ENCODE measurements around the gene PTPN2.

Gene PTPN2

GRCh38 chr18:12857215-12857905 is 26.7 kb downstream of the PTPN2 start:
- Mint-ChIP-seq H3K4me3 (peak overlapping the region; percentile 29), H3K36me3 (ENCODE audit: low read depth) (peaks cover 72% of the 10 kb centered on the region), H3K4me1 (ENCODE audit: low read depth) (peaks cover 67% of the 10 kb centered on the region), H3K27me3 (no peaks in the 10 kb centered on the region), H3K27ac (peak overlapping the region; percentile 72), H3K9me3 (no peaks in the 10 kb centered on the region)
- no peak for DNase-seq

GRCh38 chr18:12855916-12856315 is 28.1 kb downstream of the PTPN2 start:
- H3K27ac Mint-ChIP-seq = peak overlapping the region; percentile 55
- H3K9me3 Mint-ChIP-seq = no peaks in the 10 kb centered on the region
- H3K36me3 Mint-ChIP-seq (ENCODE audit: low read depth) = peaks cover 77% of the 10 kb centered on the region
- no peak overlapping the region for H3K4me3 Mint-ChIP-seq
- no peaks in the 10 kb centered on the region for H3K27me3 Mint-ChIP-seq
- no peak for DNase-seq
- peaks cover 53% of the 10 kb centered on the region for H3K4me1 Mint-ChIP-seq (ENCODE audit: low read depth)

DNA sequence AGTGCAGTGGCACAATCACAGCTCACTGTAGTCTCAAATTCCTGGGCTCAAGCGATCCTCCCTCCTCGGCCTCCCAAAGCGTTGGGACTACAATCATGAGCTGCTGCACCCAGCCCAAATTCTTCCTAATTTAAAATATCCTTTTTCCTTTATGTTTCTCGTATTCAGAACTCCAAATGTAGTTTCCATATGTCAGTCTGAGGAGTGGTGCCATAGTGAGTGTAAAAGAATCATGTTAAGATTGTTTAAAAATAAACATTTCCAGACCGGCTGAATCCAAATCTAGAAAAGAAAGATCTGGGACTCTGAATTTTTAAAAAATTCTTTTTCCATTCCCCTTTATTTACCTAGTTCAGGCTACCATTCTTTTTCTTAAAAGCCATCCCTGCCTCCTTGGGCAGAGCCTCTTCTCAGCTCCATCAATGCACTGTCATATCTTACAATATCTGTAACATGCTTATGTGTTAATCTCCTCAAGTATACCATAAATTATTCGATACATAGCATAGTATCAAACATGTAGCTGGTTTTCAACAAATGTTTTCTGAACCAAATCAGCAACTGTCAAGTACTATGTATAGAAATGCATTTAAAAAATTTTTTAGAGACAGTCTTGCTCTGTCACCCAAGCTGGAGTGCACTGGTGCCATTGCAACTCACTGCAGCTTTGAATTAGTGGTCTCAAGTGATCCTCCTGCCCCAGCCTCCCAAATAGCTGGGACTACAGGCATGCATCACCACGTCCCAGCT is 31.3 kb downstream of the PTPN2 start:
- Mint-ChIP-seq H3K4me3 (no peak overlapping the region), H3K36me3 (ENCODE audit: low read depth) (peaks cover 77% of the 10 kb centered on the region), H3K27me3 (no peaks in the 10 kb centered on the region), H3K27ac (no peak overlapping the region), H3K4me1 (ENCODE audit: low read depth) (peaks cover 48% of the 10 kb centered on the region), H3K9me3 (no peaks in the 10 kb centered on the region)
- no peak for DNase-seq

DNA sequence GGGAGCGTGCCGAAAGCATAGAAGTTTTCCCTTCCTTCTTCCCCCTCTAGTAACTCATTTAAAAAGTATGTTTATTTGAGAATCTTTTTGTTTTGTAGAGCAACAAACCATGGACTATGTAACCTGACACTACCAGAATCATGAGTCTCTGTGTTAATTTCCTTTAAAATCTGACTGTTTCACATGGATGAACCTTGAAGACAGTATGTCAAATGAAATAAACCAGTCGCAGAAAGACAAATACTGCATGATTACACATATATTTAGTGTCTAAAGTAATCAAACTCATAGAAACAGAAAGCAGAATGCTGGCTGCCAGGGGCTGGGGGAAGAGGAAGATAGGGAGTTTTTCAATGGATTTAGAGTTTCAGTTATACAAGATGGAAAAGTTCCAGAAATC is 32.3 kb downstream of the PTPN2 start:
- Mint-ChIP-seq H3K27ac (no peak overlapping the region), H3K36me3 (ENCODE audit: low read depth) (peaks cover 74% of the 10 kb centered on the region), H3K4me1 (ENCODE audit: low read depth) (peaks cover 46% of the 10 kb centered on the region)

DNA sequence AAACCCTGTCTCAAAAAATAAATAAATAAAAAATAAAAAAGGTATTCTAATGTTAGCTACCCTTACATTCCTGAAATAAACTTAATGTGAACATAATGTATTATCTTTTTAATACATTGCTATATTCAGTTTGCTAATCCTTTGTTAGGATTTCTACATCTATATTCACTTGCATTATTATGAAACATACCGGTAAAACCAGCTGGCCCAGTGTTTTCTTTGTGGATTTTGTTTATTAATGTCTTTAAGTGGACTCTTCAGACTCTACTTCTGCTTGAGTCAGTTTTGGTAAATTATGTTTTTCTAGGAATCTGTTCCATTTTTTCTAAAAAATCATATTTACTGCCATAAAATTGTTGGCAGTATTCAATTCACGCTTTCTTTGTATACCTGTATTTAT is 34.5 kb downstream of the PTPN2 start:
- no peaks in the 10 kb centered on the region for H3K9me3 Mint-ChIP-seq
- H3K27ac Mint-ChIP-seq = no peak overlapping the region
- H3K27me3 Mint-ChIP-seq = no peaks in the 10 kb centered on the region
- peaks cover 69% of the 10 kb centered on the region for H3K36me3 Mint-ChIP-seq (ENCODE audit: low read depth)
- no peak for DNase-seq
- peaks cover 52% of the 10 kb centered on the region for H3K4me1 Mint-ChIP-seq (ENCODE audit: low read depth)
- H3K4me3 Mint-ChIP-seq = no peak overlapping the region

More for the DNA sequence above, 32.3 kb downstream of the PTPN2 start:
- no peak for DNase-seq
- H3K9me3 Mint-ChIP-seq = no peaks in the 10 kb centered on the region
- H3K27me3 Mint-ChIP-seq = no peaks in the 10 kb centered on the region
- no peak overlapping the region for H3K4me3 Mint-ChIP-seq

DNA sequence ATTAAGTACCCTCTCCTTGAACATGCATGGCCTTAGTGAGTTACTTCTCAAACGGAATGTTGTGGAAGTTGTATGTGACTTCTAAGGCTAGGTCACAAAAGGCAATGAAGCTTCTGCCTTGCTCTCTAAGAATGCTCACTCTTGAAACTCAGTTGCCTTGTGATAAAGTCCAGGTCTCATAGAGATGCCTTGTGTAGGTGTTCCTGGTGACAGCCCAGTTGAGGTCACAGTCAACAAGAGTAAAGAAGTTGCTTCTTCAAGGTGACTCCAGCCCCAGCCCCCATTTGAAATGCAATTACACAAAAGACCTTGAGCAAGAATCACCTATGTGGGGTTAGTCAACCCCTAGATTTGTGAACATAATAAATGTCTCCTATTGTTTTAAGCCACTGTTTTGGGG is 35.6 kb downstream of the PTPN2 start:
- Mint-ChIP-seq H3K27me3 (no peaks in the 10 kb centered on the region), H3K4me1 (ENCODE audit: low read depth) (peaks cover 55% of the 10 kb centered on the region), H3K9me3 (no peaks in the 10 kb centered on the region), H3K36me3 (ENCODE audit: low read depth) (peaks cover 65% of the 10 kb centered on the region), H3K27ac (peak overlapping the region; percentile 40), H3K4me3 (no peak overlapping the region)
- no peak for DNase-seq

GRCh38 chr18:12844391-12844790 is 39.6 kb downstream of the PTPN2 start:
- H3K27ac Mint-ChIP-seq = peak overlapping the region; percentile 70
- DNase-seq = no peak
- H3K4me3 Mint-ChIP-seq = peak overlapping the region; percentile 32
- H3K36me3 Mint-ChIP-seq (ENCODE audit: low read depth) = peaks cover 67% of the 10 kb centered on the region
- no peaks in the 10 kb centered on the region for H3K27me3 Mint-ChIP-seq
- no peaks in the 10 kb centered on the region for H3K9me3 Mint-ChIP-seq
- H3K4me1 Mint-ChIP-seq (ENCODE audit: low read depth) = peaks cover 89% of the 10 kb centered on the region

GRCh38 chr18:12843420-12844350 is 40.4 kb downstream of the PTPN2 start:
- Mint-ChIP-seq H3K4me3 (no peak overlapping the region), H3K4me1 (ENCODE audit: low read depth) (peaks cover 88% of the 10 kb centered on the region), H3K27me3 (no peaks in the 10 kb centered on the region), H3K36me3 (ENCODE audit: low read depth) (peaks cover 61% of the 10 kb centered on the region), H3K9me3 (no peaks in the 10 kb centered on the region), H3K27ac (peak overlapping the region; percentile 70)
- no peak for DNase-seq

DNA sequence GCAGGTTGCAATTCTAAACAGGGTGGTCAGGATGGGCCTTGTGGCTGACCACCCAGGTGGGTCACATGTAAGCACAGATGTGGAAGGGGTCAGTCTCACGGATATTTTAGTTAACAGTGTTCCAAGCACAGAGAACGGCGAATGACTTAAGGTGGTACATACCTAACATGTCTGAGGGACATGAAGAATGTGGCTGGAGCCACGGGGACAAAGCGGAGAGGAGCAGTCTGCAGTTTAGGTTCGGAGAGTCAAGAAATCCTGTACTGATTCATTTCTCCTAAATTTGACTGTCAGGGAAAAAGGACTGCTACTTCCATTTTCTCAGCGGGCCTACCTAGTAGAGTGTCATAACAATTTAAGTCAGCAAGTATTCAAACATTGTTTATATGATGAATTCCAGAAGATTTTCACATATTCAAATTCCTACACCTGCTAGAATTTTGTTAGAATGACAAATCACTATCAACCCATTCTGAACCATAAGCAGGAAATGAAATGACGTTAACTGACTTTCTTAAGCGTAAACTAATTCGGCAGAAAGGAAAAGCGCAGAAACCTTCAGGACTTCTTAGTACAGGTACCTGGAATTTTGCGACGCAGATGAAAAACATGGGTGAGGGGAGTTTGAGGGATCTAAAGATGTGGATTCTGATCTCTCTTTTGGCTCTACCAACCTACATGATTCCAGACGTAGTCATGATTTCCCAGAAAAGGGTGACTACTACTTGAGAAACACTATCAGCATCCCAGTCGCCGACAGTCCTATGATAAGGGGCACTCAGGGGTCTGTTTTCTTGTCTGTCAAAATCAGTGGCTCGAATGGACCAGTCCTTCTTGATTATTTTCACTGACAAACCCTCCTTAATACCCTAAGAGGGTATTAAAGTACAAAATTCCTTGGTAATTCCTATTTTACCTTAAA is 41.3 kb downstream of the PTPN2 start:
- Mint-ChIP-seq H3K27me3 (no peaks in the 10 kb centered on the region), H3K4me1 (ENCODE audit: low read depth) (peaks cover 89% of the 10 kb centered on the region), H3K9me3 (no peaks in the 10 kb centered on the region), H3K36me3 (ENCODE audit: low read depth) (peaks cover 56% of the 10 kb centered on the region), H3K27ac (peak overlapping the region; percentile 70), H3K4me3 (no peak overlapping the region)
- DNase-seq = no peak

DNA sequence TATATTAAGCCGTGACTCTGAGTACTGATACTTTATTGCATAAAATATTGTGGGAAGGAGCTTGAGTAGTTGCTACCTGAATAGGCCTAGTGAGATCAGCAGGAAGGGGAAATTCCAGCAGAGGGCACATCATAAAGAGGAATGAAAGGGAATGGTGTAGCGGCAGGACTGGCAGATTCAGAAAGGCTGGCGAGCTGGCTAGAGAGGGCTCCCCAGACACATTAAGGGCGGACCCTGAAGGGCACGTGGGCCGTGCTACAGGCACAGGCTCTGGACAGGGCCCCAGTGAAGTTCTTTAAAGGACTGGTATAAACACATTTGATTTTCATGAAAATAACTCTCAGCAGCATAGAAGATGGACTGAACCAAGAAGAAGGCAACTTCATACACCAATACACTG is 43.0 kb downstream of the PTPN2 start:
- peak overlapping the region; percentile 99 for H3K27ac Mint-ChIP-seq
- no peak overlapping the region for H3K4me3 Mint-ChIP-seq
- peaks cover 90% of the 10 kb centered on the region for H3K4me1 Mint-ChIP-seq (ENCODE audit: low read depth)
- no peaks in the 10 kb centered on the region for H3K27me3 Mint-ChIP-seq
- no peaks in the 10 kb centered on the region for H3K9me3 Mint-ChIP-seq
- no peak for DNase-seq
- peaks cover 50% of the 10 kb centered on the region for H3K36me3 Mint-ChIP-seq (ENCODE audit: low read depth)

GRCh38 chr18:12840382-12840781 is 43.7 kb downstream of the PTPN2 start:
- H3K9me3 Mint-ChIP-seq = no peaks in the 10 kb centered on the region
- H3K27me3 Mint-ChIP-seq = no peaks in the 10 kb centered on the region
- peaks cover 85% of the 10 kb centered on the region for H3K4me1 Mint-ChIP-seq (ENCODE audit: low read depth)
- H3K4me3 Mint-ChIP-seq = peak overlapping the region; percentile 46
- peaks cover 52% of the 10 kb centered on the region for H3K36me3 Mint-ChIP-seq (ENCODE audit: low read depth)
- H3K27ac Mint-ChIP-seq = peak overlapping the region; percentile 99
- no peak for DNase-seq

DNA sequence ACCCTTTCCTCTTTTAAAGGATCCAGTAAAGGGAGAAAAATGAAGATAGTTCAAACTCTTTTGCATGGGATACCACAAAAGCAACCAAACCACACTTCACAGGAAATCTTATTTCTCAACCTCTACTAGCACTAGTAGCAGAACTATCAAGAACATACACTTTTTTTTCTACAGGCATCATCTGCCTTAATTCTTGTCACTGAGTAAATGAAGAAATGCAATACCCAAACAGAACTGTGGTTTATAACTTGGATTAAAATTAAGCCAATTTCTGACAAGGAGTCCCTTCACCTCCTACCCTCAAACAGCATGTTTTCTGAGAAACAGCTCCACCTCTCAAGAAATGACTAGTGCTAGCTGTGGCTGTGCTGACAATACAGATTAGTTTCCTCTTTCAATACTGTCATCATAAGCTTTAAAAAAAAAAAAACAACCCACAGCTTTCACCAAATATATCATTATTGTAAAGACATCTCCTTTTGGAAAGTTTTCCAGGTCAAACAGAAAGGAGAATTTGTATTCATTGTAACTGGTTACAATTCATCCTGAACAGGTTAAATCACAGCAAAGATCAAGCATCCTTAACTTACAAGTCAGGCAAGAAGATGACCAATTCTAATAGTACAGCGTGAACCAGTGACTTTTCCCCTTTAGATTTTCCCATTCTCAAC is 44.4 kb downstream of the PTPN2 start:
- H3K27ac Mint-ChIP-seq = peak overlapping the region; percentile 99

DNA sequence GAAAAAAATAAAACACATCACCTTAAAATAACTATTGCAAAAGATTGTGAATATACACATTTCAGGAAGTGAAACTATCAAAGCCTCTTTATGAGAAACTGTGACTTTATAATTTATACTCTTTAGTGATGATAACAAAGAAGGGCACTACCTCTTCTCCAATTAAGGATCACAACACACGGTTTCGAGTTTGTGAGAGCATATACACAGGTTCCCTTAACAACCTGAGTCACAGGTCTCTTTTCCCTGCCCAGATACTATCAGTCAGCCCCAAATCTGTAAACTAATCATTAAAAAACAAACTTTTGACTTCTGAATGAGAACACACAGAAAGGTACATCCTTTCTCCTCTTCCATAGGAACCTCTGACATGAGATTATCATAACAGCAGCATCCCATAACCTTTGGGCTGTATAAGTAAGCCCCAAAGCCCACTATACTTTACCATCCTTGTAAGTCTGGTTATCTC is 44.9 kb downstream of the PTPN2 start:
- Mint-ChIP-seq H3K27ac (peak overlapping the region; percentile 99), H3K27me3 (no peaks in the 10 kb centered on the region), H3K4me1 (ENCODE audit: low read depth) (peaks cover 72% of the 10 kb centered on the region), H3K36me3 (ENCODE audit: low read depth) (peaks cover 54% of the 10 kb centered on the region), H3K4me3 (peak overlapping the region; percentile 46), H3K9me3 (no peaks in the 10 kb centered on the region)
- no peak for DNase-seq

More for the DNA sequence above, 44.4 kb downstream of the PTPN2 start:
- Mint-ChIP-seq H3K27me3 (no peaks in the 10 kb centered on the region), H3K9me3 (no peaks in the 10 kb centered on the region), H3K36me3 (ENCODE audit: low read depth) (peaks cover 53% of the 10 kb centered on the region), H3K4me1 (ENCODE audit: low read depth) (peaks cover 78% of the 10 kb centered on the region), H3K4me3 (peak overlapping the region; percentile 46)
- no peak for DNase-seq

Data from activated T-cell treated with anti-CD3 and anti-CD28 coated beads, Interleukin-2, amount 50 U/mL, for 24 hours (primary cell).